Keratinocyte (primary cell): ENCODE measurements around the gene CSH1. TPM values are rescaled to one million over a fixed set of nuclear protein-coding genes. Genes with fewer than 3 reads are reported as not detected.

Experiments
- DNase-seq: peaks from one replicate; pipeline ENCODE4 v3.0.0-alpha.2; 2011; ENCODE audit warnings: low read depth, missing footprints, low spot score
- FAIRE-seq: peaks from 2 replicates; lab custom pipeline; 2011; peaks lifted over from hg19 to GRCh38; lab: Jason Lieb, UNC
- H2AFZ ChIP-seq: 2 replicates; pipeline ENCODE4 v1.6.0; 2012; ENCODE audit warnings: low read length, control low read depth, inconsistent platforms; ENCODE audit not compliant: control insufficient read depth
- H3K27ac ChIP-seq: 2 replicates; pipeline ENCODE4 v1.5.1; 2011; ENCODE audit warnings: low read length; ENCODE audit not compliant: control insufficient read depth, insufficient read depth
- H3K27me3 ChIP-seq: 3 replicates; pipeline ENCODE4 v1.6.0; 2011; ENCODE audit warnings: low read length; ENCODE audit not compliant: control insufficient read depth, insufficient read depth; ENCODE audit errors: extremely low read depth
- H3K36me3 ChIP-seq, 2 experiments: 2 replicates in 1 of 2; 3 replicates in 1 of 2; pipeline ENCODE4 v1.5.1; 2011; ENCODE audit warnings: low read length in 2 of 2, mild to moderate bottlenecking in 1 of 2; ENCODE audit not compliant: control insufficient read depth in 2 of 2, insufficient read depth in 2 of 2; ENCODE audit errors: extremely low read depth in 1 of 2
- H3K4me1 ChIP-seq: 3 replicates; pipeline ENCODE4 v1.5.1; 2011; ENCODE audit warnings: low read length; ENCODE audit not compliant: control insufficient read depth, insufficient read depth; ENCODE audit errors: extremely low read depth
- H3K4me2 ChIP-seq: 3 replicates; pipeline ENCODE4 v1.6.0; 2011; ENCODE audit warnings: low read depth, low read length; ENCODE audit not compliant: control insufficient read depth, insufficient read depth; ENCODE audit errors: extremely low read depth
- H3K4me3 ChIP-seq, 3 experiments: fragments of 200-600 bp in 1 of 3; sonication (generic) in 1 of 3; 2 replicates in 2 of 3; 3 replicates in 1 of 3; pipeline ENCODE4 v1.5.1; 2011 to 2016; ENCODE audit warnings: low read length in 3 of 3, mild to moderate bottlenecking in 3 of 3, control low read depth in 2 of 3, inconsistent platforms in 1 of 3, low read depth in 1 of 3, mixed read lengths in 1 of 3, mixed run types in 1 of 3, moderate library complexity in 1 of 3; ENCODE audit not compliant: control insufficient read depth in 2 of 3, insufficient read depth in 2 of 3; ENCODE audit errors: extremely low read depth in 1 of 3
- H3K79me2 ChIP-seq: 2 replicates; pipeline ENCODE4 v1.6.0; 2012; ENCODE audit warnings: low read length; ENCODE audit not compliant: control insufficient read depth, insufficient read depth
- H3K9ac ChIP-seq: 3 replicates; pipeline ENCODE4 v1.6.0; 2011; ENCODE audit warnings: low read length; ENCODE audit not compliant: control insufficient read depth, insufficient read depth; ENCODE audit errors: extremely low read depth
- H3K9me1 ChIP-seq: 3 replicates; pipeline ENCODE4 v1.6.0; 2011; ENCODE audit warnings: low read length; ENCODE audit not compliant: control insufficient read depth, insufficient read depth; ENCODE audit errors: extremely low read depth
- H3K9me3 ChIP-seq: 2 replicates; pipeline ENCODE4 v1.5.1; 2012; ENCODE audit warnings: low read depth, low read length; ENCODE audit not compliant: control insufficient read depth
- H4K20me1 ChIP-seq: 3 replicates; pipeline ENCODE4 v1.6.0; 2011; ENCODE audit warnings: low read length; ENCODE audit not compliant: control insufficient read depth, insufficient read depth; ENCODE audit errors: extremely low read depth
- EZH2 ChIP-seq: IDR thresholded peaks from one replicate; pipeline ENCODE4 v1.6.1; 2012; ENCODE audit warnings: inconsistent platforms, mild to moderate bottlenecking, low read length, moderate library complexity
- dilution Hi-C: fragments of 300-500 bp; cut with MboI; formaldehyde crosslinking; loops from one replicate; pipeline ENCODE4 v1.7.0; 2020; ENCODE audit warnings: low sequenced_read_pairs; ENCODE audit not compliant: extremely low pct_ligation_motif_present
- polyA plus RNA-seq, 5 experiments: library from polyadenylated mRNA; depleted of rRNA in 3 of 5; stranded (reverse) in 3 of 5; stranded (forward) in 1 of 5; unstranded in 1 of 5; fragments of >200 nt; gene quantifications; 1 replicate in 1 of 5; 2 replicates in 3 of 5; 3 replicates in 1 of 5; pipeline versions ENCODE4 v1.2.1 to v1.2.3, GENCODE V29; 2011 to 2012; ENCODE audit warnings: missing spikeins in 2 of 5, low read depth in 1 of 5, low replicate concordance in 1 of 5
- small RNA-seq, 3 experiments: library from RNA; depleted of rRNA; stranded (forward); fragments of <200 nt; gene quantifications; one replicate each; pipeline ENCODE3, GENCODE V24; 2012; ENCODE audit warnings: low read depth in 3 of 3, low replicate concordance in 1 of 3; ENCODE audit not compliant: insufficient read length in 3 of 3
- TF ChIP-seq, protein P1 (sequence below), 3 experiments: IDR thresholded peaks in 1 of 3; conservative IDR thresholded peaks in 1 of 3; optimal IDR thresholded peaks in 1 of 3; 2 replicates in 2 of 3; 3 replicates in 1 of 3; pipeline versions ENCODE3 to v1.5.1; 2011; ENCODE audit warnings: low read length in 3 of 3, mild to moderate bottlenecking in 3 of 3, moderate library complexity in 2 of 3, control low read depth in 1 of 3, inconsistent platforms in 1 of 3; ENCODE audit not compliant: insufficient read depth in 2 of 3; ENCODE audit errors: extremely low read depth in 1 of 3

Gene CSH1
- polyA plus RNA-seq, 1 donor (not counting 4 experiments of a cell fraction or from before 2014, with no cell fraction given): not detected

DNA sequence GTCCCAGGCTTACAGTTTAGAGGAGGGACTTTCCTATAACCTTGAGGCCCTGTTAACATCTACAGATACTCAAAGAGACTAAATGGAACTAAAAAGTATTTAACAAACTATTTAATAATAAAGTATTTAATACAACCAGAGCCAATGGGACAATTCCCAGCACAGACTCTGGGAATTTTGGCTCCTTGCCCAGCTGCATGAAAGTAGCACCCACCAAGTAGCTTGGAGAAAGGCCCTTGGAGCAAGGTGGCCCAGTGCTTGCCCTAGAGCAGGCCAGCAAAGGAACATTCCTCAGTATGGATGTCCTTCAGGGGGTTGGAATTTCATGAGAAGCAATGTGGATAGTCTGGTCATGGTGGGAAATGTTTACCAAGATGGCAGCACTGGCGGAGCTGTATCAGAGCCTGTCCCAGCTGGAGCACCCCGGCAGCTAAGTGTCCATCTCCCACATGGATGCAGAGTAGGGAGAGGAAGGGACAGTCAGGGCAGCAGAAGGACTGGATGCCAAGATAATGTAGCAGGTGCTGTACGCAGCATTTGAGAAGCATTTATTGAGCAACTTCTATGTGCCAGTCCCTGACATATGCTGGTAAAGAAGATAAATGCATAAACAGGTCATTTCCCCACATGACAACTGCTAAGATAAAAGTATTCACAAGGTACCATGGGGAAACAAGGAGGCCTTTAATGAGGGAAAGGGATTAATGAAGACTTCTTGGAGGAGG lies 48.7 kb downstream of the CSH1 start:
- Histone ChIP-seq H3K4me3 (no peak overlapping the region), H2AFZ (no peak overlapping the region), H3K9me1 (no peaks in the 10 kb centered on the region), H3K27me3 (peaks cover 9% of the 10 kb centered on the region), H4K20me1 (no peaks in the 10 kb centered on the region), H3K4me2 (no peak overlapping the region), H3K9me3 (no peaks in the 10 kb centered on the region), H3K36me3 (no peaks in the 10 kb centered on the region), H3K27ac (no peak overlapping the region), H3K4me1 (peaks cover 4% of the 10 kb centered on the region), H3K9ac (no peak overlapping the region), H3K79me2 (no peaks in the 10 kb centered on the region)
- dilution Hi-C loops: no loop called here
- DNase-seq (no peak), FAIRE-seq (no peak)
- TF ChIP-seq, protein P1, sequence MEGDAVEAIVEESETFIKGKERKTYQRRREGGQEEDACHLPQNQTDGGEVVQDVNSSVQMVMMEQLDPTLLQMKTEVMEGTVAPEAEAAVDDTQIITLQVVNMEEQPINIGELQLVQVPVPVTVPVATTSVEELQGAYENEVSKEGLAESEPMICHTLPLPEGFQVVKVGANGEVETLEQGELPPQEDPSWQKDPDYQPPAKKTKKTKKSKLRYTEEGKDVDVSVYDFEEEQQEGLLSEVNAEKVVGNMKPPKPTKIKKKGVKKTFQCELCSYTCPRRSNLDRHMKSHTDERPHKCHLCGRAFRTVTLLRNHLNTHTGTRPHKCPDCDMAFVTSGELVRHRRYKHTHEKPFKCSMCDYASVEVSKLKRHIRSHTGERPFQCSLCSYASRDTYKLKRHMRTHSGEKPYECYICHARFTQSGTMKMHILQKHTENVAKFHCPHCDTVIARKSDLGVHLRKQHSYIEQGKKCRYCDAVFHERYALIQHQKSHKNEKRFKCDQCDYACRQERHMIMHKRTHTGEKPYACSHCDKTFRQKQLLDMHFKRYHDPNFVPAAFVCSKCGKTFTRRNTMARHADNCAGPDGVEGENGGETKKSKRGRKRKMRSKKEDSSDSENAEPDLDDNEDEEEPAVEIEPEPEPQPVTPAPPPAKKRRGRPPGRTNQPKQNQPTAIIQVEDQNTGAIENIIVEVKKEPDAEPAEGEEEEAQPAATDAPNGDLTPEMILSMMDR (optimal IDR thresholded peaks at IDR 0.05 in 1 of 3, IDR thresholded peaks at IDR 0.05 in 1 of 3, conservative IDR thresholded peaks at IDR 0.05 in 1 of 3; ENCODE audit: extremely low read depth in 1 of 3, insufficient read depth in 2 of 3, low read length in 3 of 3): no peak
- no peak for TF ChIP-seq EZH2

DNA sequence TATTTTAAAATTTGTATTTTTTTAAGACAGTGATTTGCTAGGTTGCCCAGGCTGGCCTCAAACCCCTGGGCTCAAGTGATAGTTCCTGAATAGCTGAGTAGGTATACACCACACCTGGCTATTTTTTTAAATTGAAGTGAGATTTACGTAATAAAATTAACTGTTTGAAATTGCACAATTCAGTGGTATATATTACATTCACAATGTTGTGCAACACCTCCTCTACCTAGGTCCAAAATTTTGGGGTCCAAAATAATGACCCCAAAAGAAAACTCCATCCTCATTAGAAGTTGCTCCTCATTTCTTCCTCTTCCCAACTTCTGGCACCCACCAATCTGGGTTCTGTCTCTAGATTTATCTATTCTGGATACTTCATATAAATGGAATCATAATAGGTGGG lies 50.9 kb downstream of the CSH1 start:
- DNase-seq (no peak), FAIRE-seq (no peak)
- dilution Hi-C loops: no loop called here
- Histone ChIP-seq H3K9ac (no peak overlapping the region), H2AFZ (no peak overlapping the region), H3K9me3 (no peaks in the 10 kb centered on the region), H3K27ac (no peak overlapping the region), H3K4me3 (no peak overlapping the region), H3K9me1 (peaks cover 2% of the 10 kb centered on the region), H3K27me3 (peaks cover 5% of the 10 kb centered on the region), H4K20me1 (no peaks in the 10 kb centered on the region), H3K79me2 (peaks cover 17% of the 10 kb centered on the region), H3K36me3 (no peaks in the 10 kb centered on the region), H3K4me1 (peaks cover 15% of the 10 kb centered on the region), H3K4me2 (no peak overlapping the region)
- TF ChIP-seq EZH2: no peak
- TF ChIP-seq, protein P1 (optimal IDR thresholded peaks at IDR 0.05 in 1 of 3, IDR thresholded peaks at IDR 0.05 in 1 of 3, conservative IDR thresholded peaks at IDR 0.05 in 1 of 3; ENCODE audit: extremely low read depth in 1 of 3, insufficient read depth in 2 of 3, low read length in 3 of 3): no peak

Small RNA genes within 50 kb of the gene (small RNA-seq; reads per million reads assigned to genes)
- gene AC040958.1 (0 reads per million in 3 experiments), gene AC127029.1 (0 reads per million in 3 experiments), gene GH1 (0 reads per million in 3 experiments)

Other genes starting within 250 kb of the CSH1 start
- gene LIMD2, start 196.4 kb downstream of the CSH1 start, polyA plus RNA-seq: 1.6 to 3.5 TPM (median 3.3 TPM) in 3 replicates
- 25.9 to 29.0 TPM (median 26.3 TPM) in 3 replicates for gene STRADA, start 154.8 kb downstream of the CSH1 start, polyA plus RNA-seq
- gene CCDC47, start 123.0 kb downstream of the CSH1 start, polyA plus RNA-seq: 56.5 to 86.4 TPM (median 73.6 TPM) in 3 replicates
- gene DDX42, start 122.4 kb downstream of the CSH1 start, polyA plus RNA-seq: 74.8 to 116 TPM (median 86.2 TPM) in 3 replicates
- 111 to 208 TPM (median 141 TPM) in 3 replicates for gene PSMC5, start 69.1 kb downstream of the CSH1 start, polyA plus RNA-seq
- gene FTSJ3, start 68.9 kb downstream of the CSH1 start, polyA plus RNA-seq: 35.4 to 48.5 TPM (median 43.7 TPM) in 3 replicates
- 80.3 to 99.8 TPM (median 86.3 TPM) in 3 replicates for gene SMARCD2, start 53.9 kb downstream of the CSH1 start, polyA plus RNA-seq
- not detected in 3 replicates for gene CSH2, start 22.9 kb downstream of the CSH1 start, polyA plus RNA-seq
- gene GH2, start 14.6 kb downstream of the CSH1 start, polyA plus RNA-seq: not detected in 3 replicates
- gene CSHL1, start 14.7 kb upstream of the CSH1 start, polyA plus RNA-seq: not detected in 3 replicates
- not detected in 3 replicates for gene GH1, start 22.3 kb upstream of the CSH1 start, polyA plus RNA-seq
- gene CD79B, start 35.8 kb upstream of the CSH1 start, polyA plus RNA-seq: 0.07 to 0.24 TPM (median 0.08 TPM) in 3 replicates
- not detected in 3 replicates for gene SCN4A, start 76.3 kb upstream of the CSH1 start, polyA plus RNA-seq
- 0.01 TPM in 1 of 3 replicates, not detected in the others for gene PRR29, start 101.8 kb upstream of the CSH1 start, polyA plus RNA-seq
- gene ICAM2, start 124.1 kb upstream of the CSH1 start, polyA plus RNA-seq: 0.09 to 0.21 TPM (median 0.16 TPM) in 3 replicates
- gene ERN1, start 233.6 kb upstream of the CSH1 start, polyA plus RNA-seq: 5.4 to 7.1 TPM (median 7.1 TPM) in 3 replicates